Effector memory CD8-positive, alpha-beta T cell (primary cell): ENCODE data around the gene SLC25A26.
A peak's percentile ranks its signal among the peaks of the same experiment; 100 is the strongest.

Experiments used
- ATAC-seq: fragments of 150-1000 bp; cut with Tn5 transposase; replicated peaks from 2 replicates; pipeline ENCODE4 v1.10.0; 2021; ENCODE audit warnings: mild to moderate bottlenecking, moderate library complexity
- DNase-seq, 3 experiments: peaks; one replicate each; pipeline ENCODE4 v3.0.0; 2021
- H3K27ac Mint-ChIP-seq, 2 donors: one replicate each; pipeline ENCODE4 v1.8.0; 2022; ENCODE audit warnings: mild to moderate bottlenecking in 2 of 2, mixed read lengths in 2 of 2, moderate library complexity in 2 of 2
- H3K27me3 Mint-ChIP-seq, 2 donors: one replicate each; pipeline ENCODE4 v1.8.0; 2022; ENCODE audit warnings: mixed read lengths in 2 of 2
- H3K36me3 Mint-ChIP-seq: one replicate; pipeline ENCODE4 v1.8.0; 2022; ENCODE audit warnings: mild to moderate bottlenecking, moderate library complexity, mixed read lengths; ENCODE audit not compliant: insufficient read depth
- H3K4me1 Mint-ChIP-seq, 2 donors: one replicate each; pipeline ENCODE4 v1.8.0; 2022; ENCODE audit warnings: low read depth in 2 of 2, mixed read lengths in 2 of 2
- H3K4me3 Mint-ChIP-seq, 2 donors: one replicate each; pipeline ENCODE4 v1.8.0; 2022; ENCODE audit warnings: mild to moderate bottlenecking in 2 of 2, mixed read lengths in 2 of 2, moderate library complexity in 2 of 2
- H3K9me3 Mint-ChIP-seq, 2 donors: one replicate each; pipeline ENCODE4 v1.8.0; 2022; ENCODE audit warnings: mixed read lengths in 2 of 2

Gene SLC25A26

GRCh38 chr3:66425576-66426114, 204.8 kb downstream of the SLC25A26 start:
- Mint-ChIP-seq H3K9me3 (peaks cover 3 to 11% of the 10 kb centered on the region in 2 donors), H3K27me3 (no peaks in the 10 kb centered on the region), H3K4me1 (peaks cover 34 to 41% of the 10 kb centered on the region in 2 donors), H3K4me3 (no peak overlapping the region), H3K27ac (no peak overlapping the region), H3K36me3 (peaks cover 7% of the 10 kb centered on the region)
- DNase-seq (no peak), ATAC-seq (no peak)

GRCh38 chr3:66426135-66426534, 205.3 kb downstream of the SLC25A26 start:
- peaks cover 2 to 11% of the 10 kb centered on the region in 2 donors for H3K9me3 Mint-ChIP-seq
- H3K27me3 Mint-ChIP-seq, result no peaks in the 10 kb centered on the region
- no peak overlapping the region for H3K27ac Mint-ChIP-seq
- H3K4me1 Mint-ChIP-seq, result peaks cover 37 to 40% of the 10 kb centered on the region in 2 donors
- DNase-seq (no peak), ATAC-seq (no peak)
- no peak overlapping the region for H3K4me3 Mint-ChIP-seq
- peaks cover 10% of the 10 kb centered on the region for H3K36me3 Mint-ChIP-seq

GRCh38 chr3:66427352-66427751, 206.6 kb downstream of the SLC25A26 start:
- Mint-ChIP-seq H3K27ac (no peak overlapping the region), H3K27me3 (no peaks in the 10 kb centered on the region), H3K4me3 (no peak overlapping the region), H3K36me3 (peaks cover 10% of the 10 kb centered on the region), H3K4me1 (peaks cover 34 to 42% of the 10 kb centered on the region in 2 donors), H3K9me3 (peaks cover 0 to 3% of the 10 kb centered on the region in 2 donors)
- DNase-seq, result no peak
- ATAC-seq, result no peak

GRCh38 chr3:66427951-66428474, 207.2 kb downstream of the SLC25A26 start:
- H3K27me3 Mint-ChIP-seq, result no peaks in the 10 kb centered on the region
- DNase-seq, result no peak
- H3K4me1 Mint-ChIP-seq, result peaks cover 34 to 42% of the 10 kb centered on the region in 2 donors
- peak overlapping the region; percentile 12 to 22 for H3K27ac Mint-ChIP-seq
- H3K9me3 Mint-ChIP-seq, result no peaks in the 10 kb centered on the region
- peaks cover 12% of the 10 kb centered on the region for H3K36me3 Mint-ChIP-seq
- no peak overlapping the region for H3K4me3 Mint-ChIP-seq
- no peak for ATAC-seq
